GM21786 (cell line): Measurements from ENCODE around the gene ADD3.
"Not testable (repeated sequence)": the region's sequence is repeated elsewhere in the genome, so short reads cannot be mapped to it uniquely, and the experiment has no call there.

Experiments
- ATAC-seq: cut with Tn5 transposase; IDR thresholded peaks from one replicate; pipeline ENCODE4 v1.9.1; 2021; ENCODE audit not compliant: unreplicated experiment

The ADD3 gene

GRCh38 chr10:110033701-110034235 is 26.0 kb downstream of the ADD3 start:
- ATAC-seq, result no peak

GRCh38 chr10:110034596-110034995 is 26.8 kb downstream of the ADD3 start:
- ATAC-seq, result no peak

- ATAC-seq, result no peak
Measured at GRCh38 chr10:110035070-110035921, 27.5 kb downstream of the ADD3 start.

GRCh38 chr10:110036640-110037039 is 28.9 kb downstream of the ADD3 start:
- ATAC-seq, result peak; percentile 84

GRCh38 chr10:110039254-110039653 is 31.5 kb downstream of the ADD3 start:
- no peak for ATAC-seq

GRCh38 chr10:110040108-110040507 is 32.3 kb downstream of the ADD3 start:
- no peak for ATAC-seq

- ATAC-seq, result no peak
Measured at GRCh38 chr10:110040767-110041478, 33.1 kb downstream of the ADD3 start.

GRCh38 chr10:110041479-110041829 is 33.7 kb downstream of the ADD3 start:
- no peak for ATAC-seq

GRCh38 chr10:110042181-110042580 is 34.4 kb downstream of the ADD3 start:
- no peak for ATAC-seq

- ATAC-seq, result no peak
Measured at GRCh38 chr10:110042891-110043290, 35.1 kb downstream of the ADD3 start.

GRCh38 chr10:110044681-110045080 is 36.9 kb downstream of the ADD3 start:
- no peak for ATAC-seq

- ATAC-seq, result no peak
Measured at GRCh38 chr10:110045772-110046171, 38.0 kb downstream of the ADD3 start.

GRCh38 chr10:110048145-110048544 is 40.4 kb downstream of the ADD3 start:
- not testable (repeated sequence) for ATAC-seq

GRCh38 chr10:110048781-110049180 is 41.0 kb downstream of the ADD3 start:
- no peak for ATAC-seq

- ATAC-seq, result not testable (repeated sequence)
Measured at GRCh38 chr10:110049889-110050591, 42.3 kb downstream of the ADD3 start.

GRCh38 chr10:110051487-110051886 is 43.7 kb downstream of the ADD3 start:
- ATAC-seq, result no peak

- no peak for ATAC-seq
Measured at GRCh38 chr10:110052916-110053315, 45.1 kb downstream of the ADD3 start.

GRCh38 chr10:110056822-110057221 is 49.0 kb downstream of the ADD3 start:
- no peak for ATAC-seq

- no peak for ATAC-seq
Measured at GRCh38 chr10:110057456-110057855, 49.7 kb downstream of the ADD3 start.

GRCh38 chr10:110058212-110058611 is 50.4 kb downstream of the ADD3 start:
- peak; percentile 44 for ATAC-seq

GRCh38 chr10:110059925-110060324 is 52.1 kb downstream of the ADD3 start:
- ATAC-seq, result no peak
